Measurements from ENCODE around the gene RIPOR3. TPM values are rescaled to one million over a fixed set of nuclear protein-coding genes. Genes with fewer than 3 reads are reported as not detected.

The RIPOR3 gene
- total and polyA plus RNA-seq, 11 donors = 2.4 to 20.7 (median 4.9) TPM

DNA sequence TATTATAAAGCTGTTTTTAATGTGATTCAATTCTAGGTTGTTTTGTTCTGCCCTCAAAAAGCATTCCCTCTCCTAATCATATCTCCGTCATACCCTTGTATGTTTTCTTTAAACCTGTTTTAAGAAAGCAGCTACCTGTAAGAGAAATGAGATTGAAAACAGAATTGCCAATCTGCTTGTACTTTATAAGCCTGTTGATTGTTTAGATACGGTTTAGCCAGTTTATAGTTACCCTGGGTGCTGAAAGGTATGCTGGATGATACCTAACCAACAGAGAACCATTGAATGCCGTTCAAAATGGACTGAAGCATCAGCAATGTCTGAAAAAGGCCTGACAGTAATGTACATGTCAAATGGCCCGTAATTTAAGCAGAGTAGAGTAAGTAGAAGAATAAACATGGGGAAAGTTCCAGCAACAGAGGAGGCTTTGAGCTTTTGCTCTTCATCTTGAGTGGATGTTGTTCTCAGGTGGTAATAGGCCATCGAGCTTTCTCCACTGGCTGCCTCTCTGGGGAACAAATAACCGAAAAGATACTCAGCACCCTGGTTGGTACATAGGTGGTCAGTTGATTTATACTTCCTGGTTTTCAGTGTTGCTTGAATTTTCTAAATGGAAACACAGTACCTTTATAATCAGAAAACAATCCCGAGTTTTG is 153.7 kb downstream of the RIPOR3 start:
- 74 to 79% (median 78%) methylated on average over 7 of the region's 7 CpGs for WGBS, 4 donors
- Histone ChIP-seq H3K9me3 (no peaks in the 10 kb centered on the region), H3K36me3 (peaks cover 0 to 10% (median 0%) of the 10 kb centered on the region in 9 donors), H3K27me3 (no peaks in the 10 kb centered on the region), H3K4me3 (no peak overlapping the region), H3K27ac (no peak overlapping the region), H3K4me1 (peaks cover 10 to 80% (median 37%) of the 10 kb centered on the region in 12 donors)
- intact Hi-C loops (cut with DNase I) = no loop called here
- no peak for ATAC-seq
- DNase-seq = no peak
- no peak for TF ChIP-seq POLR2A (IDR thresholded peaks at IDR 0.05)
- TF ChIP-seq, protein P1, sequence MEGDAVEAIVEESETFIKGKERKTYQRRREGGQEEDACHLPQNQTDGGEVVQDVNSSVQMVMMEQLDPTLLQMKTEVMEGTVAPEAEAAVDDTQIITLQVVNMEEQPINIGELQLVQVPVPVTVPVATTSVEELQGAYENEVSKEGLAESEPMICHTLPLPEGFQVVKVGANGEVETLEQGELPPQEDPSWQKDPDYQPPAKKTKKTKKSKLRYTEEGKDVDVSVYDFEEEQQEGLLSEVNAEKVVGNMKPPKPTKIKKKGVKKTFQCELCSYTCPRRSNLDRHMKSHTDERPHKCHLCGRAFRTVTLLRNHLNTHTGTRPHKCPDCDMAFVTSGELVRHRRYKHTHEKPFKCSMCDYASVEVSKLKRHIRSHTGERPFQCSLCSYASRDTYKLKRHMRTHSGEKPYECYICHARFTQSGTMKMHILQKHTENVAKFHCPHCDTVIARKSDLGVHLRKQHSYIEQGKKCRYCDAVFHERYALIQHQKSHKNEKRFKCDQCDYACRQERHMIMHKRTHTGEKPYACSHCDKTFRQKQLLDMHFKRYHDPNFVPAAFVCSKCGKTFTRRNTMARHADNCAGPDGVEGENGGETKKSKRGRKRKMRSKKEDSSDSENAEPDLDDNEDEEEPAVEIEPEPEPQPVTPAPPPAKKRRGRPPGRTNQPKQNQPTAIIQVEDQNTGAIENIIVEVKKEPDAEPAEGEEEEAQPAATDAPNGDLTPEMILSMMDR (IDR thresholded peaks at IDR 0.05) = no peak

DNA sequence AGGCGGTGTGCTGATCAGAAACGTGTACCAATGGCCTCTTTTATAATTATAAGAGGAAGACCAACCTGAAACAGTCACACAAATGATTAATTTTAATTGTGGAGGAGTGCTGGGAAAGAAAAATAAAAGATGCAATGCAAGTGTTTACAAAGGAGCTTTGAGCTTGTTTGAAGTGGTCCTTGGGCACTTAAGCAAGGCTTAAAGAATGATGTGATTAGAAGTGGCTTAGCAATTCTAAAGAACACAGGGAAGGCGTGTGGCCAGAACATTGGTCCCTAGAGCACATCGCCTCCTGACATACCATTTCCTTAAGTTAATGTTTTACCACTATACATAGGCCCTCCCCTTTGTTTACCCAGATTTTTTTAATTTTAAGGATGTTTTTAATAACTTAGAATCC is 155.0 kb downstream of the RIPOR3 start:
- Histone ChIP-seq H3K9me3 (no peaks in the 10 kb centered on the region), H3K4me1 (peaks cover 6 to 80% (median 29%) of the 10 kb centered on the region in 12 donors), H3K4me3 (no peak overlapping the region), H3K27ac (no peak overlapping the region), H3K36me3 (peaks cover 0 to 10% (median 0%) of the 10 kb centered on the region in 9 donors), H3K27me3 (no peaks in the 10 kb centered on the region)
- DNase-seq (no peak), ATAC-seq (no peak)
- WGBS, 4 donors = 76 to 89% (median 86%) methylated on average over 4 of the region's 4 CpGs
- TF ChIP-seq POLR2A (IDR thresholded peaks at IDR 0.05) = no peak
- TF ChIP-seq, protein P1 (IDR thresholded peaks at IDR 0.05) = no peak
- intact Hi-C loops (cut with DNase I) = no loop called here

MicroRNAs within 50 kb of the gene (microRNA counts, 767-probe panel; counts per million panel counts)
- microRNA hsa-miR-645 = 0 to 71.6 counts per million in 2 donors

Small RNA genes lying within 50 kb of the gene (microRNA-seq; reads per million reads assigned to microRNA genes)
- gene MIR1302-5 (0 reads per million in 4 donors), gene MIR645 (0 reads per million in 4 donors)

Other genes starting within 250 kb of the RIPOR3 start
- 10 to 100 TPM; 24.2 to 63.3 (median 32.0) TPM for gene PTPN1, start 181.2 kb downstream of the RIPOR3 start, total RNA-seq
- 10 to 100 TPM; 18.5 to 93.8 TPM for gene PTPN1, start 181.2 kb downstream of the RIPOR3 start, polyA plus RNA-seq
- 10 to 100 TPM in 1 of 9 donors, 1 to 10 TPM in 8; 2.7 to 12.2 (median 5.1) TPM for gene PARD6B, start 40.0 kb upstream of the RIPOR3 start, total RNA-seq
- 1 to 10 TPM; 1.3 to 2.4 TPM for gene PARD6B, start 40.0 kb upstream of the RIPOR3 start, polyA plus RNA-seq
- 1 to 10 TPM; 1.7 to 5.1 (median 2.1) TPM for gene BCAS4, start 103.5 kb upstream of the RIPOR3 start, total RNA-seq
- gene BCAS4, start 103.5 kb upstream of the RIPOR3 start, polyA plus RNA-seq = 1 to 10 TPM in 1 of 2 donors, under 1 TPM in 1; 0.78 to 1.8 TPM
- 10 to 100 TPM; 27.5 to 50.6 (median 33.3) TPM for gene ADNP, start 239.9 kb upstream of the RIPOR3 start, total RNA-seq
- gene ADNP, start 239.9 kb upstream of the RIPOR3 start, polyA plus RNA-seq = 10 to 100 TPM; 18.1 to 21.4 TPM